ENCODE measurements around the gene SLC15A4. TPM values are rescaled to one million over a fixed set of nuclear protein-coding genes. Genes with fewer than 3 reads are reported as not detected.

The SLC15A4 gene
- total and polyA plus RNA-seq, 2 of the 4 experiments (the other 2 are of a cell fraction): 15.4 to 21.9 TPM

- H3K4me3 ChIP-seq (ENCODE audit: insufficient read depth, low read depth, low read length): no peak overlapping the region
- no peak overlapping the region for H2BK15ac ChIP-seq (ENCODE audit: low read depth, low read length)
- no peak overlapping the region for H2AFZ ChIP-seq (replicated peaks; ENCODE audit: low read length, poor library complexity)
- no peak overlapping the region for H2BK5ac ChIP-seq (ENCODE audit: low read depth, low read length, poor library complexity, severe bottlenecking)
- no peak overlapping the region for H2AK5ac ChIP-seq (ENCODE audit: low read depth, low read length)
- no peak overlapping the region for H3K27ac ChIP-seq (ENCODE audit: insufficient read depth, low read length)
- no peak overlapping the region for H2AK9ac ChIP-seq (replicated peaks; ENCODE audit: low read depth, low read length, poor library complexity)
- H2BK20ac ChIP-seq (ENCODE audit: low read depth, low read length): no peak overlapping the region
- no peak overlapping the region for H4K8ac ChIP-seq (ENCODE audit: low read depth in 2 of 2, low read length in 2 of 2)
- H3K9me1 ChIP-seq (ENCODE audit: insufficient read depth, low read length): no peaks in the 10 kb centered on the region
- ATAC-seq (ENCODE audit: low read depth) (no peak), DNase-seq (no peak)
- H3K23ac ChIP-seq (ENCODE audit: low read depth, low read length): no peak overlapping the region
- H4K5ac ChIP-seq (ENCODE audit: low read depth, low read length): no peak overlapping the region
- H2BK120ac ChIP-seq (ENCODE audit: low read depth, low read length): no peak overlapping the region
- intact Hi-C loops (cut with micrococcal nuclease): no loop called here
- H3K9ac ChIP-seq (ENCODE audit: low read depth, low read length): no peak overlapping the region
- H3K4me2 ChIP-seq (ENCODE audit: low read depth, low read length): no peak overlapping the region
- no peaks in the 10 kb centered on the region for H3K4me1 ChIP-seq (ENCODE audit: control insufficient read depth, insufficient read depth, low read length)
- no peaks in the 10 kb centered on the region for H3K27me3 ChIP-seq (ENCODE audit: control insufficient read depth, insufficient read depth, low read length)
- ChIA-PET POLR2A (ENCODE audit: unreplicated experiment) (no interaction called here), CTCF (no interaction called here)
- no peaks in the 10 kb centered on the region for H3K9me3 ChIP-seq (ENCODE audit: control insufficient read depth, insufficient read depth, low read length)
- peaks cover 15% of the 10 kb centered on the region for H3K36me3 ChIP-seq (ENCODE audit: control insufficient read depth, insufficient read depth, low read length)
- H3K18ac ChIP-seq (ENCODE audit: low read depth, low read length): no peak overlapping the region
- no peaks in the 10 kb centered on the region for H4K20me1 ChIP-seq (ENCODE audit: insufficient read depth, low read length)
- in situ Hi-C loops (cut with MboI; ENCODE audit: low sequenced_read_pairs): loop anchor here (25.0 kb wide), 1 partner anchor 1949 kb away; no protein-coding TSS in a partner anchor
- no peak overlapping the region for H3K4ac ChIP-seq (ENCODE audit: low read depth, low read length)
- H3K14ac ChIP-seq (replicated peaks; ENCODE audit: low read depth, low read length): no peak overlapping the region
- dilution Hi-C loops (cut with HindIII; ENCODE audit: low sequenced_read_pairs, unreplicated experiment): no loop called here
- H4K91ac ChIP-seq (ENCODE audit: insufficient read depth, low read depth, low read length): no peak overlapping the region
- 80% methylated on average over 1 of the region's 2 CpGs; no CpG with 5 or more reads in 1 of the 2 experiments for WGBS, 2 experiments (ENCODE audit: extremely low coverage in 2 of 2, insufficient read length in 1 of 2)
- no peak overlapping the region for H3K56ac ChIP-seq (ENCODE audit: extremely low read depth, insufficient read depth, low read length)
- H3K79me1 ChIP-seq (ENCODE audit: low read depth in 1 of 2, low read length in 2 of 2): no peaks in the 10 kb centered on the region
- no peak for TF ChIP-seq MAFK (IDR thresholded peaks at IDR 0.05; ENCODE audit: low read depth, low read length)
- TF ChIP-seq CEBPB (IDR thresholded peaks at IDR 0.05; ENCODE audit: low read depth, low read length): no peak
- TF ChIP-seq SMC3 (IDR thresholded peaks at IDR 0.05; ENCODE audit: low read depth, low read length): no peak
- TF ChIP-seq MAZ (IDR thresholded peaks at IDR 0.05; ENCODE audit: borderline replicate concordance, low read depth, low read length): no peak
- no peak for TF ChIP-seq RAD21 (IDR thresholded peaks at IDR 0.05; ENCODE audit: low read length)
- TF ChIP-seq, protein P1, sequence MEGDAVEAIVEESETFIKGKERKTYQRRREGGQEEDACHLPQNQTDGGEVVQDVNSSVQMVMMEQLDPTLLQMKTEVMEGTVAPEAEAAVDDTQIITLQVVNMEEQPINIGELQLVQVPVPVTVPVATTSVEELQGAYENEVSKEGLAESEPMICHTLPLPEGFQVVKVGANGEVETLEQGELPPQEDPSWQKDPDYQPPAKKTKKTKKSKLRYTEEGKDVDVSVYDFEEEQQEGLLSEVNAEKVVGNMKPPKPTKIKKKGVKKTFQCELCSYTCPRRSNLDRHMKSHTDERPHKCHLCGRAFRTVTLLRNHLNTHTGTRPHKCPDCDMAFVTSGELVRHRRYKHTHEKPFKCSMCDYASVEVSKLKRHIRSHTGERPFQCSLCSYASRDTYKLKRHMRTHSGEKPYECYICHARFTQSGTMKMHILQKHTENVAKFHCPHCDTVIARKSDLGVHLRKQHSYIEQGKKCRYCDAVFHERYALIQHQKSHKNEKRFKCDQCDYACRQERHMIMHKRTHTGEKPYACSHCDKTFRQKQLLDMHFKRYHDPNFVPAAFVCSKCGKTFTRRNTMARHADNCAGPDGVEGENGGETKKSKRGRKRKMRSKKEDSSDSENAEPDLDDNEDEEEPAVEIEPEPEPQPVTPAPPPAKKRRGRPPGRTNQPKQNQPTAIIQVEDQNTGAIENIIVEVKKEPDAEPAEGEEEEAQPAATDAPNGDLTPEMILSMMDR (conservative IDR thresholded peaks at IDR 0.05; ENCODE audit: low read depth, low read length): no peak
- no peak for TF ChIP-seq MXI1 (IDR thresholded peaks at IDR 0.05; ENCODE audit: borderline replicate concordance, low read depth, low read length)
- TF ChIP-seq POLR2A (IDR thresholded peaks at IDR 0.05; ENCODE audit: low read depth, low read length): no peak
- no peak for TF ChIP-seq RCOR1 (IDR thresholded peaks at IDR 0.05; ENCODE audit: insufficient replicate concordance, low read length)
- no peak for TF ChIP-seq BHLHE40 (IDR thresholded peaks at IDR 0.05; ENCODE audit: low read depth, low read length)
- TF ChIP-seq, protein P2, sequence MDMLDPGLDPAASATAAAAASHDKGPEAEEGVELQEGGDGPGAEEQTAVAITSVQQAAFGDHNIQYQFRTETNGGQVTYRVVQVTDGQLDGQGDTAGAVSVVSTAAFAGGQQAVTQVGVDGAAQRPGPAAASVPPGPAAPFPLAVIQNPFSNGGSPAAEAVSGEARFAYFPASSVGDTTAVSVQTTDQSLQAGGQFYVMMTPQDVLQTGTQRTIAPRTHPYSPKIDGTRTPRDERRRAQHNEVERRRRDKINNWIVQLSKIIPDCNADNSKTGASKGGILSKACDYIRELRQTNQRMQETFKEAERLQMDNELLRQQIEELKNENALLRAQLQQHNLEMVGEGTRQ (IDR thresholded peaks at IDR 0.05; ENCODE audit: low read depth, low read length): no peak
- TF ChIP-seq NFE2L2 (IDR thresholded peaks at IDR 0.05; ENCODE audit: low read depth, low read length): no peak
- TF ChIP-seq CHD1 (IDR thresholded peaks at IDR 0.05; ENCODE audit: low read depth, low read length): no peak
- no peak for TF ChIP-seq ELK1 (IDR thresholded peaks at IDR 0.05; ENCODE audit: borderline replicate concordance, low read depth, low read length)
- no peak for TF ChIP-seq RFX5 (IDR thresholded peaks at IDR 0.05; ENCODE audit: low read depth, low read length)
- TF ChIP-seq FOS (IDR thresholded peaks at IDR 0.05; ENCODE audit: low read depth, low read length): no peak
- no TSS peak for BruUV-seq (replicated peaks)
These were observed 35.9 kb downstream of the SLC15A4 start for GRCh38 chr12:128787827-128788226.

Data from IMR-90 (cell line).